GM12801 (cell line): ENCODE results near the gene NPNT.

Experiments
- TF ChIP-seq, protein P1 (sequence below): IDR thresholded peaks from one replicate; pipeline ENCODE4 v1.5.1; 2011; ENCODE audit warnings: control low read depth; ENCODE audit not compliant: insufficient read length; ENCODE audit errors: extremely low read depth

Gene NPNT

DNA sequence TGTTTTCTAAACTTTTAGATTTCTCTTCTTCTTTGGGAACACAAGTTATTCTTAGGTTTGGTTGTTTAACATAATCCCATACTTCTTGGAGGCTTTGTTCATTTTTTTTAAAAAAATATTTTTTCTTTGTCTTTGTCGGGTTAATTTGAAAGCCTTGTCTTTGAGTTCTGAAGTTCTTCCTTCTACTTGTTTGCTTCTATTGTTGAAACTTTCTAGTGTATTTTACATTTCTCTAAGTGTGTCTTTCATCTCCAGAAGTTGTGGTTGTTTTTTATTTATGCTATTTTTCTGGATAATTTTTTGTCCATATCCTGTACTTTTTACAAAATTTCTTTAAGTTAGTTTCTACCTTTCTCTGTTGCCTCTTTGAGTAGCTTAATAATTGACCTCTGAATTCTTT lies 116.1 kb downstream of the NPNT start:
- TF ChIP-seq, protein P1, sequence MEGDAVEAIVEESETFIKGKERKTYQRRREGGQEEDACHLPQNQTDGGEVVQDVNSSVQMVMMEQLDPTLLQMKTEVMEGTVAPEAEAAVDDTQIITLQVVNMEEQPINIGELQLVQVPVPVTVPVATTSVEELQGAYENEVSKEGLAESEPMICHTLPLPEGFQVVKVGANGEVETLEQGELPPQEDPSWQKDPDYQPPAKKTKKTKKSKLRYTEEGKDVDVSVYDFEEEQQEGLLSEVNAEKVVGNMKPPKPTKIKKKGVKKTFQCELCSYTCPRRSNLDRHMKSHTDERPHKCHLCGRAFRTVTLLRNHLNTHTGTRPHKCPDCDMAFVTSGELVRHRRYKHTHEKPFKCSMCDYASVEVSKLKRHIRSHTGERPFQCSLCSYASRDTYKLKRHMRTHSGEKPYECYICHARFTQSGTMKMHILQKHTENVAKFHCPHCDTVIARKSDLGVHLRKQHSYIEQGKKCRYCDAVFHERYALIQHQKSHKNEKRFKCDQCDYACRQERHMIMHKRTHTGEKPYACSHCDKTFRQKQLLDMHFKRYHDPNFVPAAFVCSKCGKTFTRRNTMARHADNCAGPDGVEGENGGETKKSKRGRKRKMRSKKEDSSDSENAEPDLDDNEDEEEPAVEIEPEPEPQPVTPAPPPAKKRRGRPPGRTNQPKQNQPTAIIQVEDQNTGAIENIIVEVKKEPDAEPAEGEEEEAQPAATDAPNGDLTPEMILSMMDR = no peak

DNA sequence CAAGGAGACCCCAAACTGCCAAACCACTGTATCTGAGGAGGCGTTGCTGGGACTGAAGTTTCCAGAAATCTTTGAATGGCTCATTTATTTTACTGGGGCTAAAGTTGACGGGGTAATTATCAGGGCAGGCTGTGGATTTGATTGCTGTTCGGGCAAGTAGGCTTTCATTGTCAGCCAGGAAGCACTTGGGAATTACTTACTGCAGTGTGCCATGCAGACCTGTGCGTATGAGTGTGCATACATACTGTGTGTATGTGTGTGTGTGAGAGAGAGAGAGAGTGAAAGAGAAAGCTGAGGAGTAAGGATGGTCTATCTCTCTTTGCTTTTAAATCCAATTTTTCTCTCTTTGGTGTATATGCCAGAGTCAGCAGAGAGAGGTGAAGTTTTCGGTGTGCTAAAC lies 122.7 kb downstream of the NPNT start:
- TF ChIP-seq, protein P1 = no peak

DNA sequence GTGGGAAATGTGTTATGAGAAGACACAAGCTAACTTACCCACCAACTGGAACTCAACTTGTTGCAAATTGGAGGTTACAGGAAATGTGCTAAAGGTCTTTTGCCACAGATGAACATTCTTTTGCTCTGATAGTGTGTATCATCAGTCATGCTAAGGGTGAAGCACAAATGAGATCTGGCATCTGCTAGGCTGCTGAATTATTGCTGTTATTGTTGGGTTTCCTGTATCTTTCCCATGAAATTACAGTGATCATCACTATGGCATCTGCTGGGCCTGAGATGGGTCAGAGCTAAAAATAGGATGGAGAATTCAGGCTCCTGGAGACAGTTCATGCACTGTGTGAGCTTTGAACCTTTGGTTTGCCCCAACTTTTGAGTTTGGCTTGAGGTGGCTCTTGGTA lies 124.5 kb downstream of the NPNT start:
- TF ChIP-seq, protein P1 = no peak
